HG02642 (cell line): Measurements from ENCODE around the gene OSTN.
A peak's percentile ranks its signal among the peaks of the same experiment; 100 is the strongest.
"Not testable (repeated sequence)": the region's sequence is repeated elsewhere in the genome, so short reads cannot be mapped to it uniquely, and the experiment has no call there.

ENCODE experiments used
- ATAC-seq: cut with Tn5 transposase; IDR thresholded peaks from one replicate; pipeline ENCODE4 v1.9.1; 2021; ENCODE audit warnings: mild to moderate bottlenecking; ENCODE audit not compliant: unreplicated experiment, poor library complexity

OSTN gene

DNA sequence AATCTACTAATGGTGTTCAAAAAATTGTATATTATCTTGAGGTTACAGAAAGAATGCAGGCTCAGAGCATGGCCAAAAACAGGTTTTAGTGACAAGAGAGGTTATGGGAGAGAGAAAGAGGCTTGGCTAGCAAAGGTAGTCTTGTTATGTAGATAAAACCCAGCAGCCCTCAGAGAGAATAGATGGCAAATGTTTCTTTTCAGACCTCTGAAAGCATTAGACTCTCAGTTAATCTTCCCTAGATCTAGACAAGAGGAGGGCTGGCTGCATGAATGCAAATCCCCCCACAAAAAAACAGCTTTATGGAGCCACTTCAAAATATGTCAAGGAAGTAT lies 62.2 kb downstream of the OSTN start:
- ATAC-seq, result no peak

- no peak for ATAC-seq
Measured at GRCh38 chr3:191262650-191263049, 63.6 kb downstream of the OSTN start.

DNA sequence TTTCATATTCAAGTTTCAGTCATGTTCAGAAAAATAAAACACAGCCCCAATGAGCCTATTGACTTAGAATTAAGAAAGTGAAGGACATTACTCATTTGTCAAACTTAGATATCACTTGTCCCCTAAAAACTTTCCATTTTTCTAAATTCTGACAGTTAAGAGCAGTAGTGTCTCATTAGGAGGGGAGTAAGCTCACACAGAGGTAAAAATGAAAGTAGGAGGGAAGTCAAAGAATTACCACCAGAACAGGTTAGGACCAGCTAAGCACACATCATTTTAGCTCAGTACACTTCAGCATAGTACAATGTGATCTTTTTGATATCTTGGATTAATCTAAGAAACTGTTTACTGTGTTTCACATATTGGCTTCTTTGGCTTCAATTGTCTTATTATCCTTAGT lies 64.3 kb downstream of the OSTN start:
- peak; percentile 92 for ATAC-seq

GRCh38 chr3:191263850-191264249 lies 64.8 kb downstream of the OSTN start:
- ATAC-seq, result no peak

DNA sequence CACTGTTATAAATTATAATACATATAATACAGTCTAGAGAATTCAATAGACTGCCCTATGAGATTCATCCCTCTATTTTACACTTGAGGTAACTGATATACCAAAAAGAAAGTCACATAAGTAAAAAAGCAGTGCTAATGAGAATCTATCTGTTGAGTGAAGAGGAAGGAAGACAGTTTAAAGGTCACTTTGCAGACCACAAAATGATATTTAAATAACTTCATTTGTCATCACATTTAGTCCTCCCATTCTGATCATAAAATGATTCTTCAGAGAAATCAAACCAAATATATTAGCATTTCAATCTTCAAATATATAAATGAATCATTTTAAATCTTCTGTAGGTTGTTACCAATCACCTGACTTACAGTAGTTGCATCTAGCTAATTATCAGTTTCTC lies 69.7 kb downstream of the OSTN start:
- ATAC-seq, result no peak

DNA sequence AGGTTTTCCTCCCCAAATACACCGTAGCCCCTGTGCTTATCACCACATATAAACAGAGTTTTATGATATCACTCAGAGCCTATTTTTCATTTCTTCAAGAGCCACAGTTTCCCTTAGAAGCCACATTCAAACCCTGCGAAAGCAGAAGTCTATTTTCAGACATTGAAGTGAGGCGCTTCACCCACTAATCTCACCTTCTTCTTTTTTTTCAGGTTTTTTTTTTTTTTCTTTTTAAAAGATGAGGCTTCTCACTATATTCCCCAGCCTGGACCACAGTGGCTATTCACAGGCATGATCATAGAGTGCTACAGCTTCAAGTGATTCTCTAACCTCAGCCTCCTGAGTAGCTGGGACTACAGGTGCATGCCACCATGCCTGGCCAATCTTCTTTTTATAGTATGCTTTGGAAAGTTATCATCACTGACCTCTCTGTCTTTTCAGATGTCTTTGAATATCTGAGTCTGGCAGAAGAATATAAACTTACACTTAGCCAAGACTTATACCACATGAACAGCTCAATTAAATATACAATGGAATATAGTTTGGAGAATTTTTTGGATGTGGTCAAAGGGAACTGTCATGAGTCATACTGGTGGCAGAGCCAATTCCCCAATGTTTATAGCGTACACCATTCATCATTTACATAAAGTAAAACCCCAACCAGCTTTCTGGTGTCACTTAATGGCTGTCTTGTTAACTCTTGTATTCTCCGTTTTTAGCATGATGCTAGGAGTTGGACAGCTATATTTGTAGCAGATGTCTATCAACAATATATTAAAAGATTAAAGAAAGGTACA lies 70.4 kb downstream of the OSTN start:
- ATAC-seq, result peak; percentile 76

GRCh38 chr3:191275244-191275643 lies 76.2 kb downstream of the OSTN start:
- not testable (repeated sequence) for ATAC-seq

GRCh38 chr3:191275751-191276150 lies 76.7 kb downstream of the OSTN start:
- ATAC-seq, result no peak

DNA sequence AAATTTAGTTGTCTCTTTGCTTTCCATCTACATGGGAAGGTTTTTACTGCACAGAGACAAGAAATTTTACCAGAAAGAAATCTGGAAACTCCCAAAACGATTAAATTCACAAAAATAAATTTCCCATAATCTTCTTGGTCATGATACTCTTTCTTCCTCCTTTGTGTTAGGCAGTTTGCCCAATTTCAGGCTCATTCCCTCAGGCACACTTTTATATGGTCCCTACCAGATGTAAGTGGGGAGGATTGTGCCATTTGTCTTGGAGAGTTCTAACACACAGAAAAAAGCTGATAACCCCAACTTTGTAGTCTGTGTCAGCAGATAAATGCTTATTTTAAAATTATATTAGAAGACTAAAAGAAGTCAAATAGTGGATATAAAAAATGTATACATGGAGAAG lies 81.1 kb downstream of the OSTN start:
- no peak for ATAC-seq

GRCh38 chr3:191280882-191281281 lies 81.8 kb downstream of the OSTN start:
- ATAC-seq, result no peak

GRCh38 chr3:191282251-191283185 lies 83.5 kb downstream of the OSTN start:
- ATAC-seq, result no peak

- no peak for ATAC-seq
Measured at GRCh38 chr3:191283400-191283799, 84.4 kb downstream of the OSTN start.

DNA sequence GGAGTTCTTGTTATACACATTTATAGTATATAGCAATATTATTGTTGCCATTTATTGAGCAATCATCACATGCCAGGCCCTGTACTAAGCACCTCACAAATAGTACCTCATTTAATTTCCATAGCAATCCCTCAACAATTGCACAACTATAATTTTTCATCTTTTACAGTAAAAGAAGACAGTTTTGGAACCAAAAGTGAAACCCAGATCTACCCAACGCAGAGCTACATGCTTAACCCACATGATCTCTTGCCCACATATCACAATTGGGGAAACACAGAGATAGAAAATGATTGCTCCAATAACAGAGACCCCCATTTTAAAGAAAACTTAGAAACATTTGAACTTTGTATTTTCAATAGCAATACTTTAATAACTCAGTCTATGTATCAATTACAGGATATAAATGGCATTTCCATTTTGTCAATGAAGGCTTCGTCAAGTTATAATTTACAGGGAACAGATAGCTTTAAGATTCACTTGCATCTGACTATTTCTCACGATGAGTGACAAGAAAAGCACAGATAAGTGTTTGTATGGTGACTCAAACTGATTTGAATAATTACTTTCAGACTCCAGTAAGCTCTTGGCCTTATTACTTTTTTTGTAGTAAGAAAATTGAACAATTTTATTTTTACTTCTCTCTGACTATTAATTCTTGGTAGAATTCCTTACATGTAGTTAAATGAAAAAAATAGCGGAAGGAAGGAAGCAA lies 91.4 kb downstream of the OSTN start:
- peak; percentile 88 for ATAC-seq

DNA sequence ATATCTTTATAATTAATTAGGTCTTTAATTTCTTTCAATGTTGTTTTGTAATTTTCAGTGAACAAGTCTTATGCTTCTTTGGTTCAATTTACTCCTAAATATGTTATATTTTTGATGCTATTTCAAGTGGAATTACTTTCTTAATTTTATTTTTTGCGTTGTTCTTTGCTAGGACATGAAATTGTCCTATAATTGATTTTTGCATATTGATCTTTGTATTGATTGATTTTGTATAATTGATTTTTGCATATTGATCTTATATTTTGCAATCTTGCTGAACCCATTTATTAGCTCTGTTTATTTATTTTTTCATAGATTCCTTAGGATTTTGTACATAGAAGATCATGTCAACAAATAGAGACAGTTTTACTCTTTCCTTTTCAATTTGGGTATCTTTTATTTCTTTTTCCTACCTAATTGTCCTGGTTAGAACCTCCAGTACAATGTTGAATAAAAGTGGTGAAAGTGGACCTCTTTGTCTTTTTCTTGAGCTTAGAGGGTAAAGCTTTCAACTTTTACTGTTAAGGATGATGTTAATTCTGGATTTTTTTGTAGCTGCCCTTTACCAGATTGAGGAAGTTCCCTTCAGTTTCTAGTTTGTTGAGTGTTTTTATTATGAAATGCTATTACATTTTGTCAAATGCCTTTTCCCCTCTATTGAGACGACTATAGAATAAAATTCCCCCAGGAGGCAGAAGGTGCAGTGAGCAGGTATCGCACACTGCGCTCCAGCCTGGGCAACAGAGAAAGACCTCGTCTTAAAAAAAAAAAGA lies 93.4 kb downstream of the OSTN start:
- no peak for ATAC-seq

- ATAC-seq, result no peak
Measured at GRCh38 chr3:191294291-191294690, 95.2 kb downstream of the OSTN start.

- peak; percentile 85 for ATAC-seq
Measured at GRCh38 chr3:191296041-191296541, 97.0 kb downstream of the OSTN start.

GRCh38 chr3:191298846-191299245 lies 99.8 kb downstream of the OSTN start:
- no peak for ATAC-seq

GRCh38 chr3:191300422-191300821 lies 101.4 kb downstream of the OSTN start:
- ATAC-seq, result peak; percentile 37

DNA sequence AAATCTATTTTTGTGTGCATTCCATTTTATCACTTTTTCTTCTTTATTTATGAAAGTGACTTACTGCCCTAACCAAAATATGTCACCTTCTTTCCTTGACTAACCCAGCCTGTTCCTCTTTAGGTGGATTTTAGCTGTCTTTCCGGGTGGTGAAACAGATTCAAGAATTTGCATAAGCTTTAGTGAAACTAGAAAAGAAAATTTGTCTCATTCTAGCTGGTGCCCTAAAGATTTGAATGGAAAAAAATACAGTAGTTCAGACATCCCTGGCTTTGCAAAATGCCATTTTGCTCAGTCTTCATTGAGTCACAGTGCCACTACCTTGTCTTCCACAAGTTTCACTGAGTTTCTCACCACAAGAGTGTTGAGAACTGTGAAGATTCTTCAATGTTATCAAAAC lies 102.0 kb downstream of the OSTN start:
- peak; percentile 75 for ATAC-seq
